ENCODE results near the gene RNASE9.
"Not testable (repeated sequence)": the region's sequence is repeated elsewhere in the genome, so short reads cannot be mapped to it uniquely, and the experiment has no call there.

RNASE9 gene

GRCh38 chr14:20560961-20561360 lies at the start of gene RNASE9:
TSS of gene RNASE9 (minus strand) at chr14:20561047.
- DNase-seq (ENCODE audit: low spot score) = no peak

DNA sequence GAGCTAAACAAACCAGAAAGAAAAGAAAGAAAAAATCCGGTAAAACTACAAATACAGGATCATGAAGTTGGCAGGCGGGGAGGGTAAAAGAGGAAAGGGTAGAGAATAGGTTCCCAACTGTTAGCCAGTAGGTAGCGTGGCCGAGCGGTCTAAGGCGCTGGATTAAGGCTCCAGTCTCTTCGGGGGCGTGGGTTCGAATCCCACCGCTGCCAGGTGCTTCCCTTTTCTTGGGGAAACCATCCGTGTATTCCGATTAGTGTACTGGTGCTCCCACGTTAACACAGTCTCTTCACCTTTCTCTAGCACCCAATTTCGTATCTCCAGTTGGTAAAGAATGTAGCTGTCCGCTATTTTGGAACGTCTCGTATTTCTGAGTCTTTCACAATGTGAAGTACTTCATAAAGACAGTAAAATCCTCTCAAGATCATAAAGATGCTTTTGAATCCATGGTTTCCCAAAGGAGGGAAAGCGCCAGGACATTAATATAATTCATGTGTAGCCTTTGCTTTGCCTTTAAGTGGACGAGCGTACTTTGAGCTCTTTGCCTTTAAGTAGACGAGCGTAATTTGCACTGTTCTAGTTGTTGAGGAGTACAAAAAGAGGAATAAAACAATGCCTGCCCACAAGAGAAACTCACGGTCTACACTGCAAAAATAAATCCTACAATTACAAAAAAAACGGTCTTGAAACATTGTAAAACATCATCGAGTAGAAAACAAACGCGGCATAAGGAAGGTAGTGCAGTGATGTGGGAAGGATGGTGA lies 49.3 kb upstream of the RNASE9 start:
- peak; percentile 74 for DNase-seq (ENCODE audit: low spot score)

DNA sequence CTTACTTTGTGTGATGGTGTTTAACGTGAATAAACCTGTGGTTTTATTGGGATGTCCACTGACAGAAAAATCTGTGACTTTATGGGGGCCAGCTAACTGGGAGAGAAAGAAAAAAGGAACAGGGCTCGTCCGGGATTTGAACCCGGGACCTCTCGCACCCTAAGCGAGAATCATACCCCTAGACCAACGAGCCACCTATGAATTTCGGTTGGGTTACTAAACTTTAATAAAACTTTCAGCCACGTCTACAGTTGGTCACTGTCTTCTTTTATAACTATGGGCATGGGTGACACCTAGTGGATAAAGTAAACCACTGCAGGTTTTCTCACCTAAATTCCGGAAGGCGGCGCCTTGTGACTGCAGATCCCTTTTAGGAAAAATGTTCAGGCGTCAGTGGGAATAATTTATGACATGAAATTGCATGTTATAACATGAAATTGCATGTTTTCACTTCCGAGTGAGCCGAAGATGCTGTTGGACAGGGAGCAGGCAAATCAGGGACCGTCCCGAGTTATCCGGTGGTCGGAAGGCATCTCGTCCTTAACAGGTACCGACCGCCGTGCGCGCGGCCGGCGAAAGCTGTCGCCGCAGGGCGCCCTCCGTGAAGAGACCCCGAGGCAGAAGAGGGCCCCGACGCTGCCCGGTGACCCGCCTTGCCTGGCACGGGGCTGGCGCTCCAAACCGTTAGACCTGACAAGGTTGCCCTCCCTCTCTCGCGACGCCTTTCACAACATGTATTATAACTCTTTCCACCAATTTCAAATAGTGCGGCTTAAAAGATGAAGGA lies 48.6 kb upstream of the RNASE9 start:
- DNase-seq (ENCODE audit: low spot score) = peak; percentile 92

GRCh38 chr14:20608383-20609110 lies 47.7 kb upstream of the RNASE9 start:
- DNase-seq (ENCODE audit: low spot score) = no peak

DNA sequence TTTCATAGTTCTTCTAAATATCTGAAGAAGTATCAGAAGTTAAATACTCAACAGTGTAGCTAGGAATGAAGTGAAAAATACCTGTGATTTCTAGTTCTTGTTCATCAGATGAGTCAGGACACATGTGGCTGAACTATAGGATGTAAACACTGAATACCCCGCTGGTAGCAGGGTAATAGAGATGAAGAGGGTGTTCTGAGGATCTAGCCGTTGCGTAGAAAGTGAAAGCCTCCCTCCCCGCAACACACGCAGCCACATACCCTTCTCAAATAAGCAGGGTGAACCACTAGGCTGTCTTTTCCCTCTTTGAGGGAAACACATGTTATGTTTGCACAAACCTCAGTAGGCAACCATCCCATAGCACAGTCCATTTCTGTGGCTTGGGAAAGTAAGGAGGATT lies 46.8 kb upstream of the RNASE9 start:
- no peak for DNase-seq (ENCODE audit: low spot score)

DNA sequence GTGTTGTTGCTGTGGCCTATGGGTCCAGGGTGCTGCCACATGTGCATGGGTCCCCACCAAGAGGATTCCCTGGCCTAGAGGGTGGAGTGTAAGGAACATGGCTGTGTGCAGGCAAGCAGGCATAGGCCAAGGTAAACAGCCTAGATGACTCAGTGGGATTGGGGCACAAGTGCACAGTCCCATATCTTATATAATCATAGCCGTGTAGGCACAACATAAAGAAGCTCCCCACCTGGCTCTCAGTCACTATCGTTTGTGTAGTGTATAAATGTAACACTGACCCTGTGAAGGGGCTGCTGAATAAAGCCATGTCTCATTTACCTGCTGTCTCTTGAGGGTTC lies 46.0 kb upstream of the RNASE9 start:
- DNase-seq (ENCODE audit: low spot score) = no peak

- DNase-seq (ENCODE audit: low spot score) = peak; percentile 21
Measured at GRCh38 chr14:20606190-20606901, 45.5 kb upstream of the RNASE9 start.

- DNase-seq (ENCODE audit: low spot score) = no peak
Measured at GRCh38 chr14:20603813-20604690, 43.2 kb upstream of the RNASE9 start.

- no peak for DNase-seq (ENCODE audit: low spot score)
Measured at GRCh38 chr14:20602583-20602982, 41.7 kb upstream of the RNASE9 start.

- no peak for DNase-seq (ENCODE audit: low spot score)
Measured at GRCh38 chr14:20601522-20601921, 40.7 kb upstream of the RNASE9 start.

- no peak for DNase-seq (ENCODE audit: low spot score)
Measured at GRCh38 chr14:20597108-20597507, 36.3 kb upstream of the RNASE9 start.

DNA sequence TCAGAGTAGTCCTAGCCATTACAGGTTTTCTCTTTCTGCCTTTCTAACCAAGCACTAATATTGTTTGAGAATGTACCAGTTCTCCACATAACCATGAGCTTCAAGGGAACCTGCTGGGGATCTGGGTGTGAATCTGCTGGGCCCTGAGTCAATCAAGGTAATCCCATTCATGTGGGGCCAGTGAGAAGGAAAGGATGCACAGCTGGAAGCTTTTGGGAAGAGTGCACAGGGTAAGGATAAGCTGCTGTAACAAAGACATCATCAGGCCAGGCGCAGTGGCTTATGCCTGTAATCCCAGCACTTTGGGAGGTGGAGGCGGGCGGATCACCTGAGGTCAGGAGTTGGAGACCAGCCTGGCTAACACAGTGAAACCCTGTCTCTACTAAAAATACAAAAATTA lies 34.9 kb upstream of the RNASE9 start:
- not testable (repeated sequence) for DNase-seq (ENCODE audit: low spot score)

DNA sequence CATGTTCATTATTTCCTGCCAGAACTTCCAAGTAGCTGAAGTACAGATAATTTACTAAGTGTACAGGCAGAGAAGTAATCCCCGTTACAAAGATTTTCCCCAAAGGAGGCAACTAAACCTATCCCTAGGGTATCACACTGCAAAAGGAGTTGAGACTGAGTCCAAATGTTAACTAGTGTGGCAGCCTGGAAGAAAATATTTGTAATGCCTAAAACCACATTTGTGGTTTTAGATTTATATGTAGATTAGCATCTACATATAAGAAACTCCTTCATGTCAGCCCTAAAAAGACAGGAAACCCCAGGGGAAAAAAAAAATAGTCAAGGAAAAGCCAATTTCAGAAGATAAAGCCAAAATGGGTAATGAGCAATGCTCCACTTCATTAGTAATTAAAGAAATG lies 31.7 kb upstream of the RNASE9 start:
- no peak for DNase-seq (ENCODE audit: low spot score)

GRCh38 chr14:20591235-20591634 lies 30.4 kb upstream of the RNASE9 start, which contains the start of gene RNASE12:
TSS of gene RNASE12 (minus strand) at chr14:20591376. CDS start at chr14:20590723, 653 bp downstream.
- DNase-seq (ENCODE audit: low spot score) = no peak

GRCh38 chr14:20587489-20588154 lies 26.8 kb upstream of the RNASE9 start, which contains the start of gene RNASE11:
TSS of gene RNASE11 (minus strand) at chr14:20588001.
- no peak for DNase-seq (ENCODE audit: low spot score)

GRCh38 chr14:20583908-20584307 lies 23.1 kb upstream of the RNASE9 start:
- DNase-seq (ENCODE audit: low spot score) = no peak

- DNase-seq (ENCODE audit: low spot score) = no peak
Measured at GRCh38 chr14:20583142-20583541, 22.3 kb upstream of the RNASE9 start.

DNA sequence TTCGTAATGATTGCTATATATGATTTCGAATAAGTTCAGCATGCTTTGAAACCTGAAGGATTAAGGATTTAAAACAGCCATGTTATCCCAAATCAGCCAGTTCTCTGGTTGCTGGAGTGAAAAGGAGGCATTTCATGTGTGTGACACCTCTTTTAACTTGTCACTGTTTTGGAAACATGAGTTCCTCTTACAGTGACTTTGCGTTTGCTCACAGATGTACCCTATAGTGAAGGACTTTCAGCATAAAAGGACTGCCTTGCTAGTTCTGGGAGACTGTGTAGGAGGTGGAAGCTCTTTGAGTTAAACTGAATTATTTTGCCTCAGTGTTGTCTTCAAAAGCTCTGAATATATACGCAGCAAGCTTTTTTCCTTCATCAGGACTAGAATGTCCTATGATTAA lies 19.4 kb upstream of the RNASE9 start:
- no peak for DNase-seq (ENCODE audit: low spot score)

- no peak for DNase-seq (ENCODE audit: low spot score)
Measured at GRCh38 chr14:20578784-20579502, 18.1 kb upstream of the RNASE9 start.

GRCh38 chr14:20578325-20578724 lies 17.5 kb upstream of the RNASE9 start:
- no peak for DNase-seq (ENCODE audit: low spot score)
